HG02763 (cell line): ENCODE data around the gene UBE2A.

Source experiments
- ATAC-seq: cut with Tn5 transposase; IDR thresholded peaks from one replicate; pipeline ENCODE4 v1.9.1; 2021; ENCODE audit warnings: mild to moderate bottlenecking, moderate library complexity; ENCODE audit not compliant: unreplicated experiment

UBE2A gene

DNA sequence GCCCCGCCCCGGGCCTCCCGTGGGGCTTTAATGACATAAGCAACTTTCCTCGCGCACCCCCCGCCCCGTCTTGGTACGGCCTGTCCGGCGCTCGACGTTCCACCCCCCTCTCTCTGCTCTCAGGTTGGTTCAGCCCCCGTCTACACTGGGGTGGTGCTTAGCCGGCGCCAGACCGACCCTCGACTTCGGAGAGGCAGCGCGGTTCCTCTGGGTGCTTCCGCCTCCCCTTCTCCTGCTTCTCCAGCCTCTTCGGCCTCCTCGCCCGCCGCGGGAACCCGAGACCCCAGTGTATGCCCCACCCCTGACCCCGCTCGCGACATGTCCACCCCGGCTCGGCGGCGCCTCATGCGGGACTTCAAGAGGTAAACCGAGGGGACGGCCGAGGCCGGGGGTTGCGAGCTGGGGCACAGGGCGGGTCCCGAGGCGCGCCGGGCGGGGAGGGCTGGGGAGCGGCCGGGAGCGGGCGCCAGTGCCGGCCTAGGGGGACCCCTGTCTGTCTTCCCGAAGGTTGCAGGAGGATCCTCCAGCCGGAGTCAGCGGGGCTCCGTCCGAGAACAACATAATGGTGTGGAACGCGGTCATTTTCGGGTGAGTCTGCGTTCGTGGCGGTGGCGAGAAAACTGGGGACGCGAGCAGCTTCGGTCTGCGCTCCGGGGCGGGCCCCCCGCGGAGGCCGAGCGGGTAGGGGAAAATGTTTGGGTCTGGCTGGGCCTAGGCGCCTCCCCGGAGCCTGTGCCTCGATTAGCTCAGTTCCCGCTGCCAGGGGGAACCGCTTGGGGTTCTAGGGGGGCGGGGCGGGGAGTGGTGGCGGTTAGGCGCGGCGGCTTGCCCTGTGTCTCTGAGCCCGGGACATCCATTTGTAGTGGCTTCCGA, at the start of gene UBE2A:
UBE2A (plus strand) TSS at position 170 of the 873 bp plus-strand sequence; CDS start at position 319, 149 bp downstream.
- peak; percentile 71 for ATAC-seq

DNA sequence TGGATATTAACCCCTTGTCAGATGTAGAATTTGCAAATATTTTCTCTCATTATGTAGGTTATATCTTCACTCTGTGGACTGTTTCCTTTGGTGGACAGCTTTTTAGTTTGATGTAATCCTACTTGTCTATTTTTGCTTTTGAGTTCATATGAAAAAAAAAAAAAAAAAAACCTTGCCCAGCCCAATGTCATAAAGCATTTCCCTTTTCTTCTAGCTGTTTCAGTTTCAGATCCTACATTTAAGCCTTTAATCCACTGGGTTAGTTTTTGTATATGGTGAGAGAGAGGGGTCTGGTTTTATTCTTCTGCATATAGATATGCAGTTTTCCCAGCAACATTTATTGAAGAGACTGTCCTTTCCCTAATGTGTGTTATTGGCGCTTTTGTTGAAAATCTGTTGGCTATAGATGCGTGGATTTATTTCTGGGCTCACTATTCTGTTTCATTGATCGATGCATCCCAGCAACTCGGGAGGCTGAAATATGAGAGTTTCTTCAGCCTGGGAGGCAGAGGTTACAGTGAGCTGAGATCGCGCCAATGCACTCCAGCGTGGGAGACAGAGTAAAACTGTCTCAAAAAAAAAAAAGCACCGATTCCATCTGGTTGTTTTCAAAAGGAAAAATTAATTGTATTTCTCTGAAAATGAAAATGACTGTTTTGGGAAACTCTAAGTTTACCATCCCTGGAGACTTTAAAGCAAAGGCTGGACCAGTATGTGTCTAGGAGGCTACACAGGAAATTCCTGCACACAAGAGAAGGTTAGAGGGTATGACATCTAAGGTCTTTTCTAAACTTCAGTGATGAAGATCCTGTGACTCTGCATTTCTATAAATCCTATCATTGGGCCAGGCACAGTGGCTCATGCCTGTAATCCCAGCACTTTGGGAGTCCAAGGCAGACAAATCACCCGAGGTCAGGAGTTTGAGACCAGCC, 44.8 kb upstream of the UBE2A start:
- ATAC-seq: no peak

DNA sequence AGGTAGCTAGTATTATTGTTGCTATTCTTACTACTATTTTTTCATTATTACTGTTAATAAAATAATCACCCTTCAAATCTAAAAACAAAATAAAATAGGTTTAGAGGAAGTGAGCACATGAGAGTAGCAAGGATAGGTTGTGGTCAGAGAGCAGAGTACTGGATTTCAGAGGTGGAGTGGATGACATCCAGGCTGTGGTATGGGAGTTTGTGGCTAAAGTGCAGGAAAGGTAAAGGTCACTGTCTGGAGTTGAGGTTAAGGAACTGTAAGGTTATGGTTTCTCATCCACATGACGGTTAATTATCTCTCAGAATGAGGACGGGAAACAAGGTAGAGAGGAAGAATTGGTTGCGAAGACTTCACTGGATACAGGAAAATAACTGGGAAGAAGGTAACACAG, 36.9 kb upstream of the UBE2A start:
- no peak for ATAC-seq

DNA sequence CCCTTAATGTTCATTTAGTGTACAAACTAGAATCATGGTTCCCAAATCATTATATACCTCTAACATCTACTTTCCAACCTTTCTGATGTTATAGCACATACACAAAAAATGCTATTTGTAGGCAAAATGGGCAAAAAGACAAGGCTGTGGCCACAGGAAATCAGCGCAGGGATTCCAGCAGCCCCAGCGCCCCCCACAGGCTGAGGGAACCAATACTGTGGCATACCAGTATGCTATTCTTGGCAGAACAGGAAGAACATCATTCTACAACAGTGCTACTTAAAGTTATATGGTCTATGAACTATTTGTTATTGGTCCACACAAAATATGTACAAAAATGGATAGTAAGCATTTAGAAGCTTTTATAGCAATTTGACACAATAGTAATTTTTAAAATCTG, 34.5 kb upstream of the UBE2A start:
- ATAC-seq: no peak

DNA sequence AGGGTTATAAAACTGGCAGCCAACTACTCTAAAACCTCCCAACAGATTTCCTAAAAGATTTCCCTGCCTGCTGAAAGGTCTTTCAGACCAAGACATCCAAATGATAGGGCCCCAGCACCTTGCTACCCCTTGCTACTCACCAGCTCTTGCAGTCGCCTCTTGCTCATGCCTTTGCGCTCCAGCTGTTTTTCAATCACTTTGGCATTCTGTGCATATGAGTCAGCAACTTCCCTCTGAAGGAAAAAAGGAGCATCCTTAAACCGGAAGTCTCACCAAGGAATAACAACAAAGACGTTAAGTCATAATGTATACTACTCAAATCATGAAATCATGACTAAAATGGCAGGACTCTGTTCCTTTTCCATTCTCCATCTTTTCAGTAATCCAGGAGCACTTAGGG, 33.2 kb upstream of the UBE2A start:
- ATAC-seq: no peak

DNA sequence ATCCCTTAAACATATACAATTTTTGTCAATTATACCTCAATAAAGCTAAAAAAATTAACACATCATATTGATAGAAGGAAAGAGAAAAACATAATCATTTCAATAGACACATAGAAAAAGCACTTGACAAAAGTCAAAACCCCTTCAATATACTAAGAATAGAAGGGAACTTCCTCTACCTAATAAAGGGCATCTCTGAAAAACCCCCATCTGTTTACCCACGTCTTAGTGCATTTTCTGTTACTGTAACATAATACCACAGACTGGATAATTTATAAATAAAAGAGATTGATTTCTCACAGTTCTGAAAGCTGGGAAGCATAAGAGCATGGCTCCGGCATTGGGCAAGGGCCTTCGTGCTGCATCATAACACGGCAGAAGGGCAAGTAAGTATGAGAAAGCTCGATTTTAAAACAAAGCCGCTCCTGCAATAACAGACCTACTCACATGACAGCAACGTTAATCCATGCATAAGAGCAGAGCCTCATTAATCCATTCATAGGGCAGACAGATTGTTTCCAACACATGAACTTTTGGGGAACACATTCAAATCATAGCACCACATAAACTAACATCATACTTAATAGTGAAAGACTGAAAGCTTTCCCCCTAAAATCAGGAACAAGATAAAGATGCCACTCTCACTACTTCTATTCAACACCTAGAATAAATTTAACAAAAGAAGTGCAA, 24.9 kb upstream of the UBE2A start:
- no peak for ATAC-seq

DNA sequence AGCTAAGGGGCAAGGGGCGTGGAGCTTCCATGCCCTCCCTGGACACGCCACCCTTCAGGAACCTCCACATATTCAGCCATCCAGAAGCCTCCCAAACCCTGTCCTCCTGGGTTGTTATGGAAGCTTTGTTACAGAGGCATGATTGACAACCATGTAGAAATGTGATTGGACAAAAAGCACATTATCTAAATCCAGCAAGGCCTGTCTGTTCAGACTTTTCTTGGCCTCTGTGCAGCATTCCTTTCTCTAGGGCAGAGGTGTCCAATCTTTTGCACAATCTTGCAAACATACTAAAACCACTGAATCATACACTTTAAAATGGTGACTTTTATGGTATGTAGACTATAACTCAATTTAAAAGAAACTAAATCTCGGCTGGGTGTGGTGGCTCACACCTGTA, 21.9 kb upstream of the UBE2A start:
- ATAC-seq: no peak

DNA sequence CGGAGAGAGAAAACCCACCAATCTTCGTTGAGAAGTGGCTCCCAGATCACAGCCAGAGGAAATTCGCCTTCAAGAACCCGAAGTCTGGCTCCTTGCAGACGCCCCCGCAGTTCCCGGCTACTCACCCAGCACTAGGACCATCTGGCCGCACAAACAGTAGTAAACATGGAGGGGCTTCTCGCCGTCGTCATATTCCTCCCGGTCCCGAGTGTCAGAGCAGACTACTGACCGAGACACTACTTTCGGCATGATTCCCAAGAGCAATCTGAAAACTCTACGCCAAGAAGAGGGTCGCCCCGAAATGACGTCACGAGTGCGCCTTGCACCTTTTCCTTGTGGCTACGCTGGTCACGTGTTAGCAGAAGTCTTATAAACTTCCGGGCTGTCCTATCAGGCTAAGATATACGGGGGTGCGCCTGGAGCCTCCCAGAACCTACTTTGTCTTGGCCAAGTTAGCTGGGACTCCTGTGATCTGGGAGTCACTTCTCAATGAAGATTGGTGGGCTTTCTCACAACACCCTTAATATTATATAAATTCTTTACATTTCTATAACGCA, 9.2 kb upstream of the UBE2A start, which contains the start of gene STEEP1:
STEEP1 (minus strand) TSS at position 303 of the 557 bp plus-strand sequence; CDS start at position 249, 54 bp downstream.
- ATAC-seq: peak; percentile 83

DNA sequence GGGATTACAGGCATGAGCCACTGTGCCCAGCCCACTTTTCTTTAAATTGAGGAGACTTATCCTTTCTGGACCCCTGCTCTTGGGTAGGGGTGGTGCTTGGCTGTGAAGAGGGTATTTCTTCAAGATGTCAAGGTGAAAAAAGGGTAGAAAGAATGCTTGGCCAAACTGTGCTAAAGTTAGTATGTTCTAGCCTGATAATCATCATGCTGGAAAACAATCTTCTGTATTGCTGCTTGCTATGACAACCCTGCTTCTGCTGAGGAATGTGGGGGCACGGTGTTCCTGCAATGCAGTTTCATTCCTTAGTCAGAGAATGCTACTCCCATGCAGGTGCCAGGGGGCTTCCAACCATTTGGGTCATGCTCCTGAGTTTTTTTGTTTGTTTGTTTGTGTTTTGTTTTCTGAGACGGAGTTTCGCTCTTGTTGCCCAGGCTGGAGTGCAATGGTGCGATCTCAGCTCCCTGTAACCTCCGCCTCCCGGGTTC, 4.0 kb upstream of the UBE2A start:
- no peak for ATAC-seq

DNA sequence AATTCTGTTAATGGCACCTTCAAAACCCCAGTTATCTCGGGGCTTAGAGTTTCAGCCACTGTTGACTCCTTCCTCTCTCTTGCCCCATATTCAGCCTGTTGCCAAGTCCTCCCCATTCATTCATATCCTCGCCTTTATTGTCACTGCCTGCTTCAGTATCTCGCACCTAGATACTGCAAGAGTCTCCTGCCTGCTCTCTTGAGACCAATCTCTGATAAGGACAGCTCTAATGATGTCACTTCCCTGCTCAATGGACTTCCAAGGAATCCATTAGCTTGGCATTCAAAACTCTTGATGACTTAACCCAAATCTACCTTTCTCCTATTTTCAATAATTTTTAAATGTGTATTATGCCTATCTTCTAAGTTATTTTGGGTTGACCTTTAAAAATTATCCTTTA, 1.1 kb upstream of the UBE2A start:
- no peak for ATAC-seq

DNA sequence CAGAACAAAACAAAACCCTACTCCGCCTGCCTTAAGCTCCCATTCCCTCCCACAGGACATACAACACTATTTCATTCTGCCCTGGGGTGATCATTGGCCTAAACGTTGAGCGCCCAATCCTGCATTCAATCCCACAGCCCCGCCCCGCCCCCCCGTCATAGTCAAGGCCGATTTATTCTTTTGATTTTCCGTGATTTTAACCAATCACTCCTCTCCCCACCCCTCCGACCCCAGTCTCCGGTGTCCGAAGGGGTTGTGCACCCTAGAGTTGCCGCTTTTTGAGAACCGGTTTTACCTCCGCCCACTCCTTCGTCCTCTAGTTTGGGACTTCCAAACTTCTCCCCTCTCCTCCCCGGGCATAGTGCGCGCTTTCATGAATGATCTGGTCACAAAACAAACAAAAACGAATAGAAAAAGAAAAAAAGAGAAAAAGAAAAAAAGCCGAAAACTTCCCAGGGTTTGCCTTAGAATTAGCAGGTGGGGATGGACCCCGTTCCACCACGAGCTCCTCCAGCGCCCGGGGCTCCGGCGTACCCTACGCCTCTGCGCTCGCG, 446 bp upstream of the UBE2A start:
- peak; percentile 25 for ATAC-seq

DNA sequence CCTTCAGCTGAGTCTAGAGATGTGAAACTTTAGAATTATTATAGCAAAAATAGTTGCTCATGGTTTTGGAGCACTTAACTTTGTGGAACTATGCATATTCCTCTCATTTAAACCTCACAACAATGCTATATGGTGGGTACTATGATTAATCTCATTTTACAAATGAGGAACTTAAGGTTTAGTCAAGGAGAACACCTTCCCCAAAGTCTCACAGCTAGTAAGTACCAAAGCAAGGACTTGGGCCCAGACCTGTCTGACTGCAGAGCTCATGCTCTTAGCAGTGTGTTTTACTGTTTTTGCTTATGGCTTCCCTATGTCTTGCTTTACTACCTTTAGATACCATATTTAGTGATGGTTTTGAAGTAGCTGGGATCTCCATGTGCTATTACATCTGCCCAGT, 5.1 kb downstream of the UBE2A start:
- ATAC-seq: no peak

DNA sequence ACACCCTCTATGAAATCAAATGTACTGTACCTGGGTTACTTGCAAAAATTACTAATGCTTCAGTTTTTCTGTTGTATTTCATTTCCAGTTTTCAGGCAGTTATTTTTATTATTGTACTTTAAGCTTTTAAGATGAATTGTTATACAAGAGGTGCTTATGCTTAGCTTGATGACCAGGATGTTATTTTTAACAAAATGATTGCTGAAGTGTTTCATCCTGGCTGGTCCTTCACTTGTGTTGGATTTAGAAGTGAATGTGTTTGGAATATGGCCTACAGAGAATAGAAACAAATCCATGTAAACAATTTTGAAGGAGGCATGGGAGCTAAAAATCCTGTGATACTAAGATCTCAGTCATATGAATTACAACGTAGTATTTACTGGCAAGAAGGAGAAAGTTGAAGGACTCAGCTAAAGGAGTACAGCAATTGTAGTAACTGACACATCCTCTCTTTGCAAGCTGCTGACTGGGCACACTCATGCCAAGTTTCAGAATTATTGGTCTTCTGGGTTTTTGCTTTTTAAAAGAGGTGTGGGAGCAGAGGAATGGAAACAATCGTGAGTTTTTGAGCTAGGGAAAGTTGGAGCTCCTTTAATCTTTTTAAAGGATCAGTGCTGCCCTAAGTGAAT, 9.2 kb downstream of the UBE2A start:
- no peak for ATAC-seq

DNA sequence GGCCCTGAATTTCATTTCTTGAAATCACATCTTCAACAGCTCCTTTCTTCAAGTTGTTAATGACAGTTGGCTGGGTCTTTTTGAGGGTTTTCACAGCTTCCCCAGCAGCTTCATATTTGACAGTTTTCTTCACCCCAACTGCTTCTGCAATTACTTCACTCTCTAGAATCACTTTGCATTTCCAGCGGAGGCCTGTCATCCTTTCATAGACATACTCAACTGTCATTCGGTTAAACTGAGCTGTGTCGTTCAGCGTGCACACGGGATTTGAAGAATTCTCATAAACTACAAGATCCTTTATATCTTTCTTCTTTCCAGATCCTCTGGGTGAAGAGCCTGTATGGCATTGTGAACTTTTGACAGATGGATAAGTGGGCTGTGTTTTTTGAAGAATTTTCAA, 15.4 kb downstream of the UBE2A start:
- no peak for ATAC-seq

DNA sequence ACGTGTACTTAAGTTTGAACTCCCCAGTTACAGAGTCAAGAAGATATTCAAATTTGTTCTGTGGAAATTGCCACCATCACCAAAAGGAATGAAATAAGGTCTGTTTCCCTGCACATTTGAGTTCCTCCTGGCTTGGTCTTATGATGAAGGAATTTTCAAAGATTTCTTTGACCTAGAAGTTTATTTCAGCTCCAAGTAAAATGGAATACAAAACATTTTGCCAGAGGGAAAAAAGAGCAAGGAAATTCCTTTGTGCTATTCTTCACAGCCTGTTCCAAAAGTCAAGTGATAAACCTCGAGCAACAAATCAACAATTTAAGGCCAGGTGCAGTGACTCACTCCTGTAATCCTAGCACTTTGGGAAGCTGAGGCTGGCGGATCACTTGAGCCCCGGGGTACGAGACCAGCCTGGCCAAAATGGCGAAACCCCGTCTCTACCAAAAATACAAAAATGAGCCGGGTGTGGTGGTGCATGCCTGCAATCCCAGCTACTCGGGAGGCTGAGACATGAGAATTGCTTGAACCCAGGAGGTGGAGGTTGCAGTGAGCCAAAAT, 28.4 kb downstream of the UBE2A start:
- ATAC-seq: no peak

DNA sequence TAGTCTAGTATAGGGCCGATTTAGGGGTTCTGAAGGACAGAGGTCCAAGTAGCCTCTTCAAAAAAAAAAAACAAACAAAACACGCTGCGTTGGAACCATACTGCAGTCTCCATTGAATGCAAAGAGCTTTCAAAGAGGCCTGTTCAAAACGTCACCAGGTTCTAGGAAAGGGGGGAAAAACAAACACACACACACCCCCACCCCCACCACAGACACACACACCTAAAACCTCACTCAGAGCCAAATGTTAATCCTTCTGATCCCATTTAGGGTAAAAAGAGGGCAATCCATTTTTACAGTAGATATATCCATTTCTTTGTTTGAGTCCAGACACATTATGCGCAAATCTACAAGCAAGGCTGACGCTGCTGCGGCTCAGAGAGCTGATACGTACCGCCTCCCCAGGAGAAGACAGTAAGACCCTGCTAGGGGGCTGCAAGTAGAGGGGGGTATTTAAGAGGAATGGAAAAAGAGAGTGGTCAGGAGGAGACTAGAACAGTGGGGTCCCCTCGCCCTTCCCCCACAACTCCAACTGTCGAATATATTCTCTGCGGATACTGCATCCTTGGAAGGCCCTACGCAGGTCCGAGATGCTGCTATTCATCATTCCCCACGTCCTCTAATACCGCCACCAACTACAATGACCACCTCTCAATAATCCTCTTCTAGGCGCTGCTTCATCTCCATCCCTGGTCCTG, 30.6 kb downstream of the UBE2A start:
- no peak for ATAC-seq

DNA sequence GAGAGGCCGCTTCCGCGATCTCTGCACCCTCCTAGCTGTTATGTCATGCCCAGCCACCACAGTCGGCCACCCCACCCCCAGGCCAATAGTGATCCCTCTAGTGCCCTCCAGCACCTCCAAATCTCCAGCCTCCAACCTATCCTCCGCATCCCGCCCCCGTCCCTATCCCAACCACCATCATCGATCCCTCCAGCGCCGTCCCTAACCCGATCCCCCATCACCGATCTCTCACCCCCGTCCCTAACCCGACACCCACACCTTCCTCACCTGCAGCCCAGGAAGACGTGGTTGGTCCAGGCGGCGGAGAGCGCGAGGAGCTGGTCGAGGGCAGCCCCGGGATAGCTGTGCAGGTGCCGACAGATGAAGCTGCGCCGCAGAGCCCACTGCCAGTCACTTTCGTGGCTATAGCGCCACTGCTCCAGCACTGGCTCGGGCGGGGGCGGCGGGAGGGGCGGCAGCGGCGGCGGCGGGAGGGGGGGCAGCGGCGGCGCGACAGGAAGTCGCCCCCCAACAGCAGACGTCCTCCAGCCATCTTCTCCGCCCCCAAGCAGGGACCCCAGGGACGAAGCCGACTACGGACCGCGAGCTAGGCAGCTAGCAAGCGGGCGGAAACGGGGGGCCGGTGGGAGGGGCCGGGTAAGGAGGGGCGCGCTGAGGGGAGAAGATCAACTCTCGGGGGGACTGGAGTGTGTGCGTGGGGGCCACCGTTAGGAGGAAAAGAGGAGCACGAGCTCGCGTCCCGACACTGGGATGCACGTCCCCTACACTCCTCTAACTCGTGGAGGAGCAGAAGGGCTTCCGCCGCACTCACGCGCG, 31.3 kb downstream of the UBE2A start:
- ATAC-seq: peak; percentile 23
